Mesenchymal stem cell (in vitro differentiated cells and primary cell): ENCODE data around the gene RGS14.

Experiments used
- DNase-seq: peaks from one replicate; pipeline ENCODE4 v3.0.0-alpha.2; 2013
- H2AFZ ChIP-seq: one replicate; pipeline ENCODE4 v1.6.1; 2013; ENCODE audit warnings: low read depth, mild to moderate bottlenecking, control low read depth, inconsistent platforms, low read length, moderate library complexity
- H2AK5ac ChIP-seq: 2 replicates; pipeline ENCODE4 v1.6.1; 2013; ENCODE audit warnings: low read length, moderate library complexity, mild to moderate bottlenecking, inconsistent platforms; ENCODE audit not compliant: severe bottlenecking
- H2BK120ac ChIP-seq: one replicate; pipeline ENCODE4 v1.6.1; 2013; ENCODE audit warnings: low read depth, mild to moderate bottlenecking, inconsistent platforms, low read length, moderate library complexity
- H2BK12ac ChIP-seq, 2 experiments: one replicate each; pipeline ENCODE4 v1.6.1; 2013; ENCODE audit warnings: inconsistent platforms in 2 of 2, low read length in 2 of 2, mild to moderate bottlenecking in 2 of 2, moderate library complexity in 2 of 2, control low read depth in 1 of 2
- H2BK15ac ChIP-seq: one replicate; pipeline ENCODE4 v1.6.1; 2013; ENCODE audit warnings: mild to moderate bottlenecking, low read depth, inconsistent platforms; ENCODE audit not compliant: poor library complexity, severe bottlenecking
- H2BK5ac ChIP-seq: 2 replicates; pipeline ENCODE4 v1.6.1; 2013; ENCODE audit warnings: low read depth, mild to moderate bottlenecking, low read length, control low read depth, inconsistent platforms; ENCODE audit not compliant: poor library complexity, severe bottlenecking
- H3K14ac ChIP-seq, 2 experiments: one replicate each; pipeline ENCODE4 v1.6.1; 2013; ENCODE audit warnings: inconsistent platforms in 2 of 2, low read length in 2 of 2, control low read depth in 1 of 2, mild to moderate bottlenecking in 1 of 2, moderate library complexity in 1 of 2
- H3K18ac ChIP-seq, 2 experiments: one replicate each; pipeline ENCODE4 v1.6.1; 2013; ENCODE audit warnings: inconsistent platforms in 2 of 2, low read length in 2 of 2, control low read depth in 1 of 2, low read depth in 1 of 2, mild to moderate bottlenecking in 1 of 2
- H3K23ac ChIP-seq, 2 experiments: one replicate each; pipeline ENCODE4 v1.6.1; 2013; ENCODE audit warnings: inconsistent platforms in 2 of 2, low read length in 2 of 2, mild to moderate bottlenecking in 2 of 2, moderate library complexity in 2 of 2, control low read depth in 1 of 2
- H3K27ac ChIP-seq: 2 replicates; pipeline ENCODE4 v1.5.1; 2013; ENCODE audit warnings: mild to moderate bottlenecking, moderate library complexity, low read length, control low read depth, inconsistent platforms; ENCODE audit not compliant: poor library complexity, severe bottlenecking
- H3K27me3 ChIP-seq, 2 experiments: 2 replicates each; pipeline versions ENCODE4 v1.6.1 to v1.7.0; 2013; ENCODE audit warnings: low read length in 2 of 2, mild to moderate bottlenecking in 2 of 2, moderate library complexity in 2 of 2, control low read depth in 1 of 2, inconsistent platforms in 1 of 2; ENCODE audit not compliant: control insufficient read depth in 1 of 2, insufficient read depth in 1 of 2
- H3K36me3 ChIP-seq, 2 experiments: 2 replicates each; pipeline versions ENCODE4 v1.6.1 to v1.7.0; 2013; ENCODE audit warnings: low read length in 2 of 2, control low read depth in 1 of 2, inconsistent platforms in 1 of 2, low read depth in 1 of 2, mild to moderate bottlenecking in 1 of 2; ENCODE audit not compliant: insufficient read depth in 2 of 2, control insufficient read depth in 1 of 2
- H3K4ac ChIP-seq, 2 experiments: one replicate each; pipeline ENCODE4 v1.6.1; 2013; ENCODE audit warnings: inconsistent platforms in 2 of 2, low read length in 2 of 2, mild to moderate bottlenecking in 2 of 2, moderate library complexity in 2 of 2, control low read depth in 1 of 2, low read depth in 1 of 2
- H3K4me1 ChIP-seq: 2 replicates; pipeline ENCODE4 v1.6.1; 2013; ENCODE audit warnings: low read depth, low read length, control low read depth; ENCODE audit not compliant: control insufficient read depth, insufficient read depth
- H3K4me2 ChIP-seq: 2 replicates; pipeline ENCODE4 v1.6.1; 2013; ENCODE audit warnings: low read length, mild to moderate bottlenecking, inconsistent platforms; ENCODE audit not compliant: poor library complexity, severe bottlenecking
- H3K4me3 ChIP-seq, 2 experiments: 2 replicates each; pipeline versions ENCODE4 v1.5.1 to v1.7.0; 2013; ENCODE audit warnings: low read length in 2 of 2, mild to moderate bottlenecking in 2 of 2, control low read depth in 1 of 2, low read depth in 1 of 2; ENCODE audit not compliant: insufficient read depth in 1 of 2
- H3K79me1 ChIP-seq: replicated peaks from 2 replicates; pipeline ENCODE4 v1.6.1; 2013; ENCODE audit warnings: mild to moderate bottlenecking, control low read depth, low read length, inconsistent platforms; ENCODE audit not compliant: poor library complexity, severe bottlenecking
- H3K9ac ChIP-seq: 2 replicates; pipeline ENCODE4 v1.7.0; 2013; ENCODE audit warnings: mild to moderate bottlenecking, low read length, moderate library complexity
- H3K9me3 ChIP-seq: 2 replicates; pipeline ENCODE4 v1.7.0; 2013; ENCODE audit warnings: mild to moderate bottlenecking, low read length; ENCODE audit not compliant: control insufficient read depth
- H4K8ac ChIP-seq: one replicate; pipeline ENCODE4 v1.6.1; 2013; ENCODE audit warnings: inconsistent platforms, mild to moderate bottlenecking, low read length, moderate library complexity
- H4K91ac ChIP-seq: one replicate; pipeline ENCODE4 v1.6.1; 2013; ENCODE audit warnings: mild to moderate bottlenecking, low read length, inconsistent platforms
- WGBS: methylation state at CpG from one replicate; pipeline ENCODE4 v1.1.7; 2013; ENCODE audit warnings: mixed read lengths; 5-methylcytosine and 5-hydroxymethylcytosine counted together

The RGS14 gene

GRCh38 chr5:177355162-177355867 lies 2.4 kb upstream of the RGS14 start:
- Histone ChIP-seq H2BK120ac (no peak overlapping the region), H3K9me3 (peaks cover 7% of the 10 kb centered on the region), H3K79me1 (no peaks in the 10 kb centered on the region), H3K27ac (no peak overlapping the region), H3K4me2 (no peak overlapping the region), H2BK15ac (no peak overlapping the region), H2AFZ (no peak overlapping the region), H4K8ac (no peak overlapping the region), H3K14ac (no peak overlapping the region), H2BK12ac (no peak overlapping the region), H3K9ac (no peak overlapping the region), H2BK5ac (no peak overlapping the region), H3K27me3 (peaks cover 0 to 44% of the 10 kb centered on the region in 2 experiments), H4K91ac (no peak overlapping the region), H3K4me1 (peaks cover 16% of the 10 kb centered on the region), H3K23ac (no peak overlapping the region), H3K18ac (no peak overlapping the region), H3K4me3 (no peak overlapping the region), H3K4ac (no peak overlapping the region), H3K36me3 (no peaks in the 10 kb centered on the region), H2AK5ac (peak overlapping the region; percentile 43)
- WGBS, result no CpG with 5 or more reads among the region's 1 CpG
- DNase-seq, result no peak

DNA sequence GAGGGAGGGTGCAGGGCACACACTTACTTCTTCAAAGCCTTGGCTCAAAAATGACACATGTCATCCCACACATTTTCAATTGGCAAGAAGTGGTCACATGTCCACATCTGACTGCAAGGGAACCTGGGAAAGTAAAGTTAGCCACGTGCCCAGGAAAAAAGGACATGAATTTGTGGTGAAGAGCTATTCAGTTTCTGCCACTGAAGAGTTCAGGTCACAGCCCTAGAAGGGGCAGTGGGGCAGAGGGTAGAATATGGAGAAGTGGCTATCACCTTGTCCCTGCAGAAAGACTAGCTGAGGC lies 1.9 kb upstream of the RGS14 start:
- Histone ChIP-seq H2AFZ (no peak overlapping the region), H3K4me3 (no peak overlapping the region)

GRCh38 chr5:177356746-177357145 lies 978 bp upstream of the RGS14 start:
- H3K27ac ChIP-seq, result no peak overlapping the region
- no peak overlapping the region for H2BK120ac ChIP-seq
- H3K14ac ChIP-seq, result no peak overlapping the region
- H4K8ac ChIP-seq, result no peak overlapping the region
- H3K4me3 ChIP-seq, result no peak overlapping the region
- no peaks in the 10 kb centered on the region for H3K36me3 ChIP-seq
- no peak overlapping the region for H2BK12ac ChIP-seq
- H4K91ac ChIP-seq, result no peak overlapping the region
- H3K27me3 ChIP-seq, result peaks cover 0 to 54% of the 10 kb centered on the region in 2 experiments
- peaks cover 7% of the 10 kb centered on the region for H3K9me3 ChIP-seq
- H2BK5ac ChIP-seq, result no peak overlapping the region
- no peak overlapping the region for H3K23ac ChIP-seq
- no peak overlapping the region for H3K4me2 ChIP-seq
- no peak overlapping the region for H2BK15ac ChIP-seq
- H3K9ac ChIP-seq, result no peak overlapping the region
- no peak overlapping the region for H3K4ac ChIP-seq
- H3K79me1 ChIP-seq, result no peaks in the 10 kb centered on the region
- peaks cover 15% of the 10 kb centered on the region for H3K4me1 ChIP-seq
- H2AK5ac ChIP-seq, result no peak overlapping the region
- WGBS, result 76% methylated on average over 3 of the region's 3 CpGs
- H2AFZ ChIP-seq, result no peak overlapping the region
- no peak for DNase-seq
- no peak overlapping the region for H3K18ac ChIP-seq

More for the DNA sequence above, 1.9 kb upstream of the RGS14 start:
- no peak overlapping the region for H2AK5ac ChIP-seq
- no peaks in the 10 kb centered on the region for H3K36me3 ChIP-seq
- no peak overlapping the region for H3K18ac ChIP-seq
- H3K79me1 ChIP-seq, result no peaks in the 10 kb centered on the region
- H3K14ac ChIP-seq, result no peak overlapping the region
- no peak overlapping the region for H3K4me2 ChIP-seq
- H4K91ac ChIP-seq, result no peak overlapping the region
- H2BK12ac ChIP-seq, result no peak overlapping the region
- DNase-seq, result no peak
- H3K23ac ChIP-seq, result no peak overlapping the region
- no peak overlapping the region for H2BK120ac ChIP-seq
- no peak overlapping the region for H3K27ac ChIP-seq
- WGBS, result 27% methylated on average over 1 of the region's 1 CpG
- no peak overlapping the region for H2BK5ac ChIP-seq
- H3K4me1 ChIP-seq, result peaks cover 15% of the 10 kb centered on the region
- H3K27me3 ChIP-seq, result peaks cover 0 to 46% of the 10 kb centered on the region in 2 experiments
- H3K9me3 ChIP-seq, result peaks cover 7% of the 10 kb centered on the region
- H3K9ac ChIP-seq, result no peak overlapping the region
- H4K8ac ChIP-seq, result no peak overlapping the region
- H2BK15ac ChIP-seq, result no peak overlapping the region
- no peak overlapping the region for H3K4ac ChIP-seq

- H3K79me1 ChIP-seq, result no peaks in the 10 kb centered on the region
- no peak overlapping the region for H3K9ac ChIP-seq
- no peak overlapping the region for H2BK120ac ChIP-seq
- H2BK12ac ChIP-seq, result peak overlapping the region in 1 of 2 experiments; percentile 79
- no peak overlapping the region for H2AFZ ChIP-seq
- peaks cover 0 to 56% of the 10 kb centered on the region in 2 experiments for H3K27me3 ChIP-seq
- H3K18ac ChIP-seq, result peak overlapping the region in 1 of 2 experiments; percentile 55
- no peak overlapping the region for H2BK15ac ChIP-seq
- peaks cover 7% of the 10 kb centered on the region for H3K9me3 ChIP-seq
- 97% methylated on average over 5 of the region's 5 CpGs for WGBS
- H3K27ac ChIP-seq, result no peak overlapping the region
- peaks cover 13% of the 10 kb centered on the region for H3K4me1 ChIP-seq
- H2AK5ac ChIP-seq, result no peak overlapping the region
- H3K4me3 ChIP-seq, result no peak overlapping the region
- H2BK5ac ChIP-seq, result no peak overlapping the region
- H3K36me3 ChIP-seq, result no peaks in the 10 kb centered on the region
- DNase-seq, result no peak
- H4K8ac ChIP-seq, result peak overlapping the region; percentile 56
- no peak overlapping the region for H3K23ac ChIP-seq
- H3K4ac ChIP-seq, result no peak overlapping the region
- no peak overlapping the region for H3K14ac ChIP-seq
- H3K4me2 ChIP-seq, result no peak overlapping the region
- H4K91ac ChIP-seq, result no peak overlapping the region
Observed at GRCh38 chr5:177357146-177357458, 622 bp upstream of the RGS14 start.
